Medulla oblongata (tissue), 1 donor: ENCODE results near the gene CIAO3.

Experiments used
- DNase-seq: peaks from one replicate; pipeline ENCODE4 v3.0.0-alpha.2; 2015; ENCODE audit errors: extremely low spot score

Gene CIAO3

GRCh38 chr16:734981-735881 lies 5.6 kb downstream of the CIAO3 start:
- DNase-seq = no peak

GRCh38 chr16:734208-734980 lies 6.4 kb downstream of the CIAO3 start:
- DNase-seq = no peak

GRCh38 chr16:733382-734207 lies 7.2 kb downstream of the CIAO3 start:
- DNase-seq = no peak

GRCh38 chr16:732936-733335 lies 7.9 kb downstream of the CIAO3 start:
- no peak for DNase-seq

GRCh38 chr16:732332-732731 lies 8.5 kb downstream of the CIAO3 start:
- no peak for DNase-seq

- DNase-seq = no peak
Observed at GRCh38 chr16:730666-731509, 9.9 kb downstream of the CIAO3 start.

- DNase-seq = no peak
Observed at GRCh38 chr16:729768-730665, 10.8 kb downstream of the CIAO3 start.

DNA sequence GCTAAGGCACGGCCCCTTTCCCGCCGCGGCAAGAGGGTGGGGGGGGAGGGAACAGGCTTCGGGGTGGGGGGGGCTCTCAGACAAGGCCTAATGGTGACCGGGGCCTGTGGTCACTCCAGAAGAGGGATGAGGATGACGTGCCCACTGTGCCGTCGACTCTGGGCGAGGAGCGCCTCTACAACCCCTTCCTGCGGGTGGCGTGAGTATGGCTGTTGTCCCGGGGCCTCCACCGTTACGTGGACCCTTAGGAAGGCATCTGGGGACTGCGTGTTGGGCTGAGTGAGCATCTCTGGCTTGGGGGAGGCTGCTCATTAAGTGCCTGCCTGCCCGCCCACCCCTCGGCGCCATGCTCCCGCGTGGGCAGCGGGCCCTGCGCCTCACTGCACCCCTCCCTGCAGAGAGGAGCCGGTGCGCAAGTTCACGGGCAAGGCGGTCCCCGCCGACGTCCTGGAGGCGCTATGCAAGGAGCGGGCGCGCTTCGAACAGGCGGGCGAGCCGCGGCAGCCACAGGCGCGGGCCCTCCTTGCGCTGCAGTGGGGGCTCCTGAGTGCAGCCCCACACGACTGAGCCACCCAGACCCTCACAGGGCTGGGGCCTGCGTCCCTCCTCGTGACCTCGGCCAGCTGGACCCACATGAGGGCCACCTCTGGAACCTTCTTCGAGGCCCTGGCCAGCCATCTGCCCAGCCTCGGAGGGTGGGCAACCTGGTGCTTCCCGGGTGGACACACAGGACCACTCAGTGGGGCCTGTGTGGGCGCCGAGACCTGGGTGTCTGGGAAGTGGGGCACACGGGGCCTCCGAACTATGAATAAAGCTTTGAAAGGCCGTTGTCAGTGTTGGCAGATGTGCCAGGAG lies 11.7 kb downstream of the CIAO3 start:
- DNase-seq = no peak

DNA sequence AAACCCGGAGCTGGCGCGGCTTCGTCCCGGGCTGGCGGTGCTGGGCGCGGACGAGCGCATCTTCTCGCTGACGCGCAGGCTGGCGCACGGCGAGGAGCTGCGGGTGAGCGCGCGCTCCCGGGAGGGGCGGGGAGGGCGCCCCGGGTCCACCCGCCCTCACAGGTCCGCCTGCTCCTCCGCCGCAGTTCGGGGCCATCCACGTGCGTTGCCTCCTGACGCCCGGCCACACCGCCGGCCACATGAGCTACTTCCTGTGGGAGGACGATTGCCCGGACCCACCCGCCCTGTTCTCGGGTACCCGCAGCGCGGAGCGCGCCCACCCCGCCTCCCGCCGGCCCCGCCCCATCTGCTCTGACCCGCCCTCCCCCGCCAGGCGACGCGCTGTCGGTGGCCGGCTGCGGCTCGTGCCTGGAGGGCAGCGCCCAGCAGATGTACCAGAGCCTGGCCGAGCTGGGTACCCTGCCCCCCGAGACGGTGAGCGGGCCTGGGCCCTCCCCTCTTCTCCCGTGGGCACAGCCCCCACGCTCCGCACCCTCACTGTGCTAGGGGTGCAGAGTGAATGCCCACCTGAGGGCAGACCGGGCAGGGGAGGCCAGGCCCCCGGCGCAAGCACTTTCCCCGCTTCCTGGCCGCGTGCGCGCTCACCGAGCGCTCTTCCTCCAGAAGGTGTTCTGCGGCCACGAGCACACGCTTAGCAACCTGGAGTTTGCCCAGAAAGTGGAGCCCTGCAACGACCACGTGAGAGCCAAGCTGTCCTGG lies 12.5 kb downstream of the CIAO3 start:
- DNase-seq = peak; percentile 78

- no peak for DNase-seq
Observed at GRCh38 chr16:727291-727977, 13.4 kb downstream of the CIAO3 start.

DNA sequence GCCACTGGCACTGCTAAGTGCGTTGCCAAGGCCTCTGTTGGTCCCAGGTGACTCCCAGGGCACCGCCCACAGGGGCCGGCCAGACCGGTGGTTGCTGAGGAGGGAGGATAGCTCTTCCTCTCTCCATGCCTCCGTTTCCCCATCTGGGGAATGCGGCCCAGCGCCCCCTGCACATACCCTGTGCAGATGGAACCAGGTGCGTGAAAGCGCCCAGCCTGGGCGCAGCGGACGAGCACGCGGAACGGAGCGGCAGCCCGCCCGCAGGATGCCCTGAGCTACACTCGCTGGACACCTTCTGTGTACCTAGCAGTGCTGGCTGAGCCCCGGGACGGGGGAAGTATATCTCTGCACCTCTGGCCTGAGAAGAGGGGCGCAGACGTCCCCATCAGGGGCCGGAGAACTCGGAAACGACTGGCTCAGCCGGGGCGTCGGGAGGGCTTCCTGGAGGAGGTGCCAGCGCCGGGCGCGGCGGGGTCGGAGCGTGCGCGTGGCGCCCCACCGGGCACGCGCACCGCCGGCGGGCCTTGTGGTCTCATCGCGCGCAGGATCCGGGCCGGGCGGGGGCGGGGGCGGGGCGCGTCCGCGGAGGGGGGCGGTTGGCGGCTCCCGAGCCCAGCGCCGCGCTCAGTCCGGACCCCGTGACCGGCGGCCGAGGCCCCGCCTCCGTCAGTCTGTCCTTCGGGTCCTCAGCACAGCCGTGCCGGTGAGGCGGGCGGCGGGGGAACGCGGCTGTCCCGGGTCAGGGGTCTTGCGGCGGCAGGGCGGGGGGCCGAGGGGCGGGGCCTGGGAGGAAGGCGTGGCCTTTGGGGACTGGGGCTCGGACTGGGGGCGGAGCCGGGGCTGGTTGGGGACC lies 14.1 kb downstream of the CIAO3 start, which contains the start of the genes CCDC78 and HAGHL:
Gene CCDC78, minus strand, starts transcription at position 6 of the 853 bp plus-strand sequence. CDS start 76 bp downstream, outside the sequence.
Gene HAGHL, plus strand, starts transcription at position 669 of the 853 bp plus-strand sequence. CDS start 404 bp downstream, outside the sequence.
- peak; percentile 60 for DNase-seq

DNA sequence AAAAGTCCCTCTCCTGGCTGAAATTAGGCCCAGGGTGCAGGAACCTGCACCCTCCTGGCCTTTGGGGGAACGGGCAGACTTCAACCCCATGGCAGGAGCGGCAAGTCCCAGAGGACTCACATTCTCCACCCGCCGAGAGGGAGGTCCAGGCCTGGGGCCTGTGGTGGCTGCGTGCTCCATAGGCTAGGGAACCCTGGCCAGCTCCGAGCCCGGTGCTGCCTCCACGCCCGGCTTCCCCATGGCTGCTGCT lies 14.7 kb downstream of the CIAO3 start:
- DNase-seq = no peak

DNA sequence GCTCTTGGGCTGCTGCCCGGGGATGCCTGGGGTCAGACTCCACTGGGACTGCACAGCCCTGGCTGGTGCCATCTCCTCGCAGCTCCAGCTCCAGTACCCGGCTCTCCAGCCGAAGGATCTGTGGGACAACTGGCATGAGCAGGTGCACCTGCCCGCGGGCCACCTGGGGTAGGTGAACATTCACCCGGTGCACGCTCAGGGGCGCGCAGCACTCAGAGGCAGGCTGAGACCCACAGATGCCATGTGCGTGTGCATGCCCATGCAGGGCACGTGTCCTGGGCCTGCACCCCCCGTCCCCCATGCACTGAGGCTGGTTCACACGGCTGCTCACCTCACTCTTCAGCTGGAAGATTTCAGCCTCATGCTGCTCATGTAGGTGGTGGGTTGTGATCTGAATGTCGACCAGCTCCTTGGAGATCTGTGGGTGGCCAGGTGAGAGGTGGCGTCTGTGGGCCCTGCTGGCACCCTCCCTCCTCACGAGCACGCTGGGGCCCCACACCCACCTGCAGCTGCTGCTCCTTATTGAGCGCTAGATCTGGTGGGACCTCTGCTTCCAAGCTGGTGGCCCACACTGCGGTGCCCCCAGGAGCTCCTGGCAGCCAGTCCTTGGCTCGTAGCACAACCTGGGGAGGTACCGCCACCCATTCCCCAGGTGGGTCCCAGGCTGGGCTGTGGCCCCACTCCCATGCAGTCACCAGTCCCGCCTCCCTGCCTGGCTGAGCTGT lies 15.2 kb downstream of the CIAO3 start:
- no peak for DNase-seq

DNA sequence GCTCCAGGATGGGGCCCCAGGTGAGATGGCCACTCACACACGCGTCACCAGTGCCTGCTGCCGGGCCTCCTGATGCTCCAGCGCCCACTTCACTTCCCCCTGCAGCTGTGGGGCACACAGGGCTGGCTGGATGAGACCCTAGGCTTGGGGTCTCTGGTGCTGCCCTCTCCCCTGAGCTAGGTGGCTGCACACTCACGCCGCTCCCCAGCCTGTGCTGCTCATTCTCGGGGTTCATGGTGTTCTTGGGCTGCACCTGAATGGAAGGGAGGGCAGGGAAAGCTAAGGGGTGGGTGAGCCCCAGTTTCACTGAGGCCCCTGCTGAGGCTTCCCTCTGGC lies 15.8 kb downstream of the CIAO3 start:
- DNase-seq = no peak

DNA sequence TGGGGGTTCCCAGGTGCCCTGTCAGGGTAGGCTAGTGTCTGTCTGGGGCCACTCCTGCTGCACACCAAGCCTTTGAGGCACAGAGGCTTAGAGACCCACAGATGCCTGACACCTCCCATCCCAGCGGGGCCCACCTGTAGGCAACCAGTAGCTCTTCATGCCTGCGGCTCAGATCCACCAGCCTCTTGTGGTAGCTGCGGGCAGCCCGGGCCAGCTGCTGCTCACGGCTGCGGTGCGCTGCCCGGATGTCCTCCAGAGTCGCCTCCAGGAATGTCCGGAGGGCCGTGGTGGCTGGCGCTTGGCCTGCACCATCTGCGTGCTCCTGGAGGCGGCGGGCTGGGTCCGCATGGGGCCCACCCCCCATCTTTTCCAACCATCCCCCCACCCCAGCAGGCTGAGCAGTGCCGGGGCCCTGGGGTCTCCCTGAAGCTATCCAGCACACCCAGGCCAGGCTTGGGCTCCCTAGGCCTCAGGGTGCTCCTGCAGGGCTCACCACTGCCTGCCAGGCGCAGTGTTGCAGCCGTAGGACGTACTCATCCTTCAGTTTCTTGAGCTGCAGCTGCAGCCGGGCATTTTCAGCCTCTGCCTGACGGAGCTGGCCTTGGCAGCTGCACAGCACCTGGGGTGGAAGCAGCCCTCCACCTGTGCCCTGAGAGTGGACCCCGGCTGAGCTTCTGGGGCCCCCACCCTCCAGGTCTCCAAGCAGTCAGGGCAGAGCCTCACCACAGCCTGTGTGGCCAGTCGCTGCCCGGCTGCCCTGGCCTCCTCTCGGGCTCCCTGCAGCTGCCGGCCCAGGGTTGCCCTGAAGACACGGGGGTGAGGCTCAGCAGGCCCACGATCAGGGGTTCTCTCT lies 16.4 kb downstream of the CIAO3 start:
- DNase-seq = no peak
